Measurements from ENCODE around the gene KDM6B.

Gene KDM6B

GRCh38 chr17:7834957-7835813, 1.2 kb downstream of the KDM6B start:
- H3K9me2 ChIP-seq (replicated peaks; ENCODE audit: insufficient read depth, low read length) = no peaks in the 10 kb centered on the region
- H2AFZ ChIP-seq (ENCODE audit: low read length) = peak overlapping the region; percentile 95
- no peaks in the 10 kb centered on the region for H3K79me2 ChIP-seq (ENCODE audit: low read length)
- H3K27me3 ChIP-seq (replicated peaks; ENCODE audit: insufficient read depth, low read length) = peaks cover 33% of the 10 kb centered on the region
- peak overlapping the region; percentile 100 for H3K4me2 ChIP-seq (ENCODE audit: low read depth, low read length)
- H3K27ac ChIP-seq (ENCODE audit: low read length) = peak overlapping the region; percentile 92
- peak overlapping the region; percentile 93 for H3K4me3 ChIP-seq (ENCODE audit: low read length)
- DNase-seq = peak; percentile 90
- H3K4me1 ChIP-seq (ENCODE audit: low read length) = peaks cover 31% of the 10 kb centered on the region
- no peaks in the 10 kb centered on the region for H4K20me1 ChIP-seq (ENCODE audit: insufficient read depth, low read length)
- peaks cover 31% of the 10 kb centered on the region for H3F3A ChIP-seq (ENCODE audit: insufficient read depth, low read length)
- peak overlapping the region; percentile 86 for H3K9ac ChIP-seq (ENCODE audit: low read length)
- H3K9me3 ChIP-seq (replicated peaks; ENCODE audit: insufficient read depth, low read length) = no peaks in the 10 kb centered on the region
- no peak for TF ChIP-seq EZH2 (optimal IDR thresholded peaks at IDR 0.05; ENCODE audit: low read depth, low read length)
- TF ChIP-seq EZH2phosphoT487 (IDR thresholded peaks at IDR 0.05; ENCODE audit: low read length) = no peak
- TF ChIP-seq CTCF (IDR thresholded peaks at IDR 0.05; ENCODE audit: low read length) = peak; percentile 88
- H3K36me3 ChIP-seq (replicated peaks; ENCODE audit: insufficient read depth, low read length) = no peaks in the 10 kb centered on the region

- Histone ChIP-seq H3K4me3 (ENCODE audit: low read length) (peak overlapping the region; percentile 93), H3K4me1 (ENCODE audit: low read length) (peaks cover 34% of the 10 kb centered on the region), H3K27ac (ENCODE audit: low read length) (peak overlapping the region; percentile 92; the same call in 1 of the 2 replicates), H3K27me3 (replicated peaks; ENCODE audit: insufficient read depth, low read length) (peaks cover 24% of the 10 kb centered on the region), H3K36me3 (replicated peaks; ENCODE audit: insufficient read depth, low read length) (no peaks in the 10 kb centered on the region), H2AFZ (ENCODE audit: low read length) (peak overlapping the region; percentile 89), H3K79me2 (ENCODE audit: low read length) (no peaks in the 10 kb centered on the region), H3K9me2 (replicated peaks; ENCODE audit: insufficient read depth, low read length) (no peaks in the 10 kb centered on the region), H3K9ac (ENCODE audit: low read length) (peak overlapping the region; percentile 77), H4K20me1 (ENCODE audit: insufficient read depth, low read length) (no peaks in the 10 kb centered on the region), H3F3A (ENCODE audit: insufficient read depth, low read length) (peaks cover 31% of the 10 kb centered on the region), H3K4me2 (ENCODE audit: low read depth, low read length) (peak overlapping the region; percentile 100), H3K9me3 (replicated peaks; ENCODE audit: insufficient read depth, low read length) (no peaks in the 10 kb centered on the region)
- TF ChIP-seq CTCF (IDR thresholded peaks at IDR 0.05; ENCODE audit: low read length) = no peak
- TF ChIP-seq EZH2phosphoT487 (IDR thresholded peaks at IDR 0.05; ENCODE audit: low read length) = no peak
- TF ChIP-seq EZH2 (optimal IDR thresholded peaks at IDR 0.05; ENCODE audit: low read depth, low read length) = no peak
- DNase-seq = no peak
These were observed 2.0 kb downstream of the KDM6B start for GRCh38 chr17:7835814-7836595.

- no peaks in the 10 kb centered on the region for H3K9me2 ChIP-seq (replicated peaks; ENCODE audit: insufficient read depth, low read length)
- H3K36me3 ChIP-seq (replicated peaks; ENCODE audit: insufficient read depth, low read length) = no peaks in the 10 kb centered on the region
- H4K20me1 ChIP-seq (ENCODE audit: insufficient read depth, low read length) = no peaks in the 10 kb centered on the region
- peaks cover 37% of the 10 kb centered on the region for H3F3A ChIP-seq (ENCODE audit: insufficient read depth, low read length)
- peak overlapping the region; percentile 100 for H3K4me2 ChIP-seq (ENCODE audit: low read depth, low read length)
- peak; percentile 58 for DNase-seq
- peak overlapping the region; percentile 77 for H3K9ac ChIP-seq (ENCODE audit: low read length)
- peak overlapping the region; percentile 92; the same call in 1 of the 2 replicates for H3K27ac ChIP-seq (ENCODE audit: low read length)
- H3K9me3 ChIP-seq (replicated peaks; ENCODE audit: insufficient read depth, low read length) = no peaks in the 10 kb centered on the region
- peaks cover 39% of the 10 kb centered on the region for H3K4me1 ChIP-seq (ENCODE audit: low read length)
- H3K4me3 ChIP-seq (ENCODE audit: low read length) = peak overlapping the region; percentile 93
- no peaks in the 10 kb centered on the region for H3K79me2 ChIP-seq (ENCODE audit: low read length)
- peaks cover 16% of the 10 kb centered on the region for H3K27me3 ChIP-seq (replicated peaks; ENCODE audit: insufficient read depth, low read length)
- peak overlapping the region; percentile 89 for H2AFZ ChIP-seq (ENCODE audit: low read length)
- TF ChIP-seq EZH2phosphoT487 (IDR thresholded peaks at IDR 0.05; ENCODE audit: low read length) (no peak), EZH2 (optimal IDR thresholded peaks at IDR 0.05; ENCODE audit: low read depth, low read length) (no peak), CTCF (IDR thresholded peaks at IDR 0.05; ENCODE audit: low read length) (no peak)
These were observed 2.8 kb downstream of the KDM6B start for GRCh38 chr17:7836596-7837407.

All from MM.1S (cell line).